MCF 10A (cell line): ENCODE measurements around the gene CRYGS. TPM values are rescaled to one million over a fixed set of nuclear protein-coding genes. Genes with fewer than 3 reads are reported as not detected.

ENCODE experiments used
- BruUV-seq: library from RNA; stranded (reverse); fragments of 400-500 nt; replicated peaks from 2 replicates; lab custom pipeline; 2021; lab: Mats Ljungman, UMichigan
- CTCF ChIA-PET: fragments of 300-600 bp; sonication (Branson Sonifier 250); formaldehyde crosslinking; extraction: SDS; loops from one replicate; lab custom pipeline; 2021; ENCODE audit warnings: antibody characterized with exemption, inconsistent platforms; lab: Yijun Ruan, JAX
- POLR2A ChIA-PET: fragments of 300-600, 350-650 bp; sonication (Branson Sonifier 250); formaldehyde crosslinking; extraction: SDS; loops from one replicate; lab custom pipeline; 2020; ENCODE audit warnings: antibody characterized with exemption, inconsistent platforms; lab: Yijun Ruan, JAX
- DNase-seq: peaks from one replicate; pipeline ENCODE4 v3.0.0-alpha.2; 2018; ENCODE audit not compliant: unreplicated experiment
- H3K27ac Mint-ChIP-seq: one replicate; pipeline ENCODE4 v1.8.0; 2022; ENCODE audit warnings: mild to moderate bottlenecking, low read depth, mixed read lengths; ENCODE audit not compliant: unreplicated experiment
- H3K27me3 Mint-ChIP-seq: one replicate; pipeline ENCODE4 v1.8.0; 2022; ENCODE audit warnings: mixed read lengths; ENCODE audit not compliant: insufficient read depth, unreplicated experiment
- H3K36me3 Mint-ChIP-seq: one replicate; pipeline ENCODE4 v1.8.0; 2022; ENCODE audit warnings: mild to moderate bottlenecking, moderate library complexity, mixed read lengths; ENCODE audit not compliant: insufficient read depth, unreplicated experiment
- H3K4me1 Mint-ChIP-seq: one replicate; pipeline ENCODE4 v1.8.0; 2022; ENCODE audit warnings: mixed read lengths; ENCODE audit not compliant: insufficient read depth, unreplicated experiment
- H3K4me3 Mint-ChIP-seq: one replicate; pipeline ENCODE4 v1.8.0; 2022; ENCODE audit warnings: mild to moderate bottlenecking, moderate library complexity, mixed read lengths; ENCODE audit not compliant: unreplicated experiment
- H3K9me3 Mint-ChIP-seq: one replicate; pipeline ENCODE4 v1.8.0; 2022; ENCODE audit warnings: mixed read lengths; ENCODE audit not compliant: unreplicated experiment
- intact Hi-C: fragments of 100-400 bp; cut with micrococcal nuclease; formaldehyde crosslinking; loops from 2 replicates; pipeline ENCODE4 v1.14.1; 2022
- total RNA-seq: library from RNA; stranded (reverse); gene quantifications from 2 replicates; pipeline ENCODE4 v1.2.3, GENCODE V29; 2022
- TF ChIP-seq, protein P1 (sequence below): fragments of 200-600 bp; IDR thresholded peaks from one replicate; pipeline ENCODE4 v1.8.0; 2022; ENCODE audit warnings: antibody characterized with exemption, mild to moderate bottlenecking; ENCODE audit not compliant: unreplicated experiment

CRYGS gene
- total RNA-seq, 1 experiment from 2014 or later: 4.0 TPM

DNA sequence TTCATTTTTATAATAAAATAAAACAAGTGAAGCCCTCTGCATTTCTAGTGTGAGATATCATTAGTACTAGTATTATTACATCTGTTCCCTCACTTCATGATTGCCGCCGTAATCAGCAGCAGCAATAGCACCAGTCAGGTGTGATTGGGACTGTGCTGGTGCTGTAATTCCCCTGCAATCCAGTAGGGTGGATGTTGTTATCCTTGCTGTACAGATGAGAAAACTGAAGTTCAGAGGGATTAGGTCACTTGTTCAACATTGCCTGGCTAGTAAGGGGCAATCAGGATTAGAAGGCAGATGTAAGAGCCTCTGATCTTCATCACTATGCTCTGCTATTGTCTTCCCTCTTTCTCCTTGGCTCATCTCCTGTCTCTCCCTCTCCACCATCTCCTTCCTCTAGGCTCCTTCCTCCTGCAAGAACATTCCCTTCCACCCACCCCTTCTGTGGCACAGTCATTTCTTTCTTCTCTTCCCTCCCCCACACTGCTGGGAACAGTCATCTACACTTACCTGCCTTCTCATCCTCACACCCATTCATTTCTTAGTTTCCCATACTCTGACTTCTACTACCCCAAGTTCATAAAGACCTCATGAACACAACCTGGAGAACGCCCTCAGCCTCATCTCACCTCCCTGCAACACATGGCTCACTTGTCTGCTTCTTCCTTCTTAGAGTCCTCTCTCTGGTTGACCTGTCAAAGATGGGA, 29.7 kb downstream of the CRYGS start:
- peak; percentile 23 for DNase-seq
- ChIA-PET CTCF (no interaction called here), POLR2A (no interaction called here)
- peaks cover 7% of the 10 kb centered on the region for H3K9me3 Mint-ChIP-seq
- H3K36me3 Mint-ChIP-seq: no peaks in the 10 kb centered on the region
- H3K4me3 Mint-ChIP-seq: no peak overlapping the region
- intact Hi-C loops: no loop called here
- TF ChIP-seq, protein P1, sequence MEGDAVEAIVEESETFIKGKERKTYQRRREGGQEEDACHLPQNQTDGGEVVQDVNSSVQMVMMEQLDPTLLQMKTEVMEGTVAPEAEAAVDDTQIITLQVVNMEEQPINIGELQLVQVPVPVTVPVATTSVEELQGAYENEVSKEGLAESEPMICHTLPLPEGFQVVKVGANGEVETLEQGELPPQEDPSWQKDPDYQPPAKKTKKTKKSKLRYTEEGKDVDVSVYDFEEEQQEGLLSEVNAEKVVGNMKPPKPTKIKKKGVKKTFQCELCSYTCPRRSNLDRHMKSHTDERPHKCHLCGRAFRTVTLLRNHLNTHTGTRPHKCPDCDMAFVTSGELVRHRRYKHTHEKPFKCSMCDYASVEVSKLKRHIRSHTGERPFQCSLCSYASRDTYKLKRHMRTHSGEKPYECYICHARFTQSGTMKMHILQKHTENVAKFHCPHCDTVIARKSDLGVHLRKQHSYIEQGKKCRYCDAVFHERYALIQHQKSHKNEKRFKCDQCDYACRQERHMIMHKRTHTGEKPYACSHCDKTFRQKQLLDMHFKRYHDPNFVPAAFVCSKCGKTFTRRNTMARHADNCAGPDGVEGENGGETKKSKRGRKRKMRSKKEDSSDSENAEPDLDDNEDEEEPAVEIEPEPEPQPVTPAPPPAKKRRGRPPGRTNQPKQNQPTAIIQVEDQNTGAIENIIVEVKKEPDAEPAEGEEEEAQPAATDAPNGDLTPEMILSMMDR: peak; percentile 35
- peaks cover 55% of the 10 kb centered on the region for H3K27me3 Mint-ChIP-seq
- H3K27ac Mint-ChIP-seq: no peak overlapping the region
- H3K4me1 Mint-ChIP-seq: peaks cover 10% of the 10 kb centered on the region
- no TSS peak for BruUV-seq

DNA sequence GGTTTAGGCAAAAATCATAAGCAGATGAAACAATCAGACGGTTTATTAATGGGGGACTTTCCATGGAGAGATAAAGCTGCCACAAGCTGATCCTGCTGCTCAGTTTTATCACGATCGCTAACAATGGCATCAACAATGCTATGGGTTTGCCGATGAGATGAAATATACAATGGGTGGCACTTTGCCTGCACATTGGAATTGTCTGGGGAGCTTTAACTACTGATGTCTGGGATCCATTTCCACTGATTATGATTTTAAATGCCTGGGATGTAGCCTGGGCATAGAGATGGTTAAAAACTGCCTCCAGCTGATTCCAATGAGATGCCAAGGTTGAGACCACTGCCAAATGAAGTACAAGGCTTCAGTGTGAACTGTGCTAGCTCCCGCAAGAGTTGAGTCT, 30.8 kb downstream of the CRYGS start:
- Mint-ChIP-seq H3K4me3 (no peak overlapping the region), H3K27ac (no peak overlapping the region), H3K9me3 (peaks cover 7% of the 10 kb centered on the region), H3K27me3 (peaks cover 46% of the 10 kb centered on the region), H3K4me1 (peaks cover 10% of the 10 kb centered on the region), H3K36me3 (no peaks in the 10 kb centered on the region)
- TF ChIP-seq, protein P1: no peak
- intact Hi-C loops: no loop called here
- POLR2A ChIA-PET: interaction anchor here (0.5 kb wide), 1 partner anchor 668 kb away, joined by 3 read pairs; no protein-coding TSS in a partner anchor
- no peak for DNase-seq
- BruUV-seq: no TSS peak
- CTCF ChIA-PET: interaction anchor here (0.6 to 1.2 kb wide), 4 partner anchors 15 to 530 kb away, joined by 3 to 5 read pairs (median 4); no protein-coding TSS in a partner anchor

DNA sequence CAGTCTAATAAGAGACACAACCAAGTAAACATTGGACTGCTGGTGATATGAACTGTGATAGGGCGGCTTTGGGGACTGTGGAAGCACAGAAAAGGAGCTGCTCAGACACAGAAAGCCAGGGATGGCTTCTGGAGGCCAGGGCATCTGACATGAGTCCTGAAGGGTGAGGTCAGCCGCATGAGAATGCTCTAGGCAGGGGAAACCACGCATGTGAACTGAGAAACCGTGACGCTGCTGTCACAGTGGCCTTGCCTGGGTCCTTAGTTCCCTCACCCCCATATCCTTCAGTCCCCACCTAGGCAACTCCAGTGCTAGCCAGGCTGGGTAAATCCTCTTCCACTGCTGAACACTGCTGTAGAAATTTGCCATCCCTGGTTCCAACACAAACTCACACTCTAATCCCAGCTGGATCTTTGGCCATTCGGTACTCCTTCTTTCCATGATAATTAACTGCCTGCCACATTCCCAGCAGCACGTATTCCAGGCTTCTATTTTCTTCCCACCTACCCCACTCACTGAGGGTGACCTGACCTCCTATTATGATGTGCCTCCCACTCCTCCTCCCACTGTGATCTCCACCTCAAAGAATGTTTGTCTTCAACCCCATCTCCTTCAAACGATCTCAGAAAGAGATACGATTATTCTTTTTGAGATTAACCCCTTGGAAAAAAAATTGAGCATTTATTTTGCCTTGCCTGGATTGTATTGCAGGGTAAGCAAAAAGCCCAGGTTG, 31.4 kb downstream of the CRYGS start:
- intact Hi-C loops: no loop called here
- Mint-ChIP-seq H3K4me3 (no peak overlapping the region), H3K27me3 (peaks cover 46% of the 10 kb centered on the region), H3K27ac (no peak overlapping the region), H3K9me3 (peaks cover 7% of the 10 kb centered on the region), H3K36me3 (no peaks in the 10 kb centered on the region), H3K4me1 (peaks cover 10% of the 10 kb centered on the region)
- POLR2A ChIA-PET: interaction anchor here (0.6 kb wide), 1 partner anchor 97 kb away, joined by 3 read pairs; no protein-coding TSS in a partner anchor
- no TSS peak for BruUV-seq
- DNase-seq: no peak
- TF ChIP-seq, protein P1: no peak
- CTCF ChIA-PET: interaction anchor here (0.7 to 1.2 kb wide), 2 partner anchors 15 to 253 kb away, joined by 3 to 5 read pairs; no protein-coding TSS in a partner anchor

DNA sequence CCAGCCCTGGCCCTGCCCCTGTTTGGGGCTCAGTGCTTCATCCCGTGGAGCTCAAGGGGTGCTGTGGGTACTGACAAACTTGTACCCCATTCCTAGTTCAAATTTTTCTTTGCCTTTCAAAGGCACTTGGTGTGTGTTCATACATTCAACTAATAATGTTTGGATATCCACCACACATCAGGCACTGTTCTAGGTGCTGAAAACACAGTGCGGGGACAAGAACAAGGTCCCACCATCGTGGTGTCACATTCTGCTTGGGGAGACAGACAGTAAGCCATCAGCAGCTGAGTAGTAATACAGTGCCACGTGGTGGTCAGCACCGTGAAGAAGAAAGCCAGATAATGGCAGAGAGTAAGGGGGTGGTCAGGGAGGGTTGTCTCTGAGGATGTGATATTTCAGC, 32.5 kb downstream of the CRYGS start:
- no TSS peak for BruUV-seq
- ChIA-PET CTCF (interaction anchor here (0.7 to 1.9 kb wide), 4 partner anchors 29 to 259 kb away, joined by 3 to 7 read pairs (median 4); no protein-coding TSS in a partner anchor), POLR2A (interaction anchor here (1.0 kb wide), 1 partner anchor 8 kb away, joined by 3 read pairs; no protein-coding TSS in a partner anchor)
- H3K4me1 Mint-ChIP-seq: peaks cover 10% of the 10 kb centered on the region
- peaks cover 52% of the 10 kb centered on the region for H3K27me3 Mint-ChIP-seq
- TF ChIP-seq, protein P1: no peak
- intact Hi-C loops: no loop called here
- no peak overlapping the region for H3K27ac Mint-ChIP-seq
- no peaks in the 10 kb centered on the region for H3K36me3 Mint-ChIP-seq
- no peak for DNase-seq
- H3K4me3 Mint-ChIP-seq: no peak overlapping the region
- H3K9me3 Mint-ChIP-seq: peaks cover 7% of the 10 kb centered on the region
